ENCODE results near the gene CX3CR1. TPM values are rescaled to one million over a fixed set of nuclear protein-coding genes. Genes with fewer than 3 reads are reported as not detected.

Gene CX3CR1
- total RNA-seq, 1 donor from 2014 or later = 4.2 TPM

DNA sequence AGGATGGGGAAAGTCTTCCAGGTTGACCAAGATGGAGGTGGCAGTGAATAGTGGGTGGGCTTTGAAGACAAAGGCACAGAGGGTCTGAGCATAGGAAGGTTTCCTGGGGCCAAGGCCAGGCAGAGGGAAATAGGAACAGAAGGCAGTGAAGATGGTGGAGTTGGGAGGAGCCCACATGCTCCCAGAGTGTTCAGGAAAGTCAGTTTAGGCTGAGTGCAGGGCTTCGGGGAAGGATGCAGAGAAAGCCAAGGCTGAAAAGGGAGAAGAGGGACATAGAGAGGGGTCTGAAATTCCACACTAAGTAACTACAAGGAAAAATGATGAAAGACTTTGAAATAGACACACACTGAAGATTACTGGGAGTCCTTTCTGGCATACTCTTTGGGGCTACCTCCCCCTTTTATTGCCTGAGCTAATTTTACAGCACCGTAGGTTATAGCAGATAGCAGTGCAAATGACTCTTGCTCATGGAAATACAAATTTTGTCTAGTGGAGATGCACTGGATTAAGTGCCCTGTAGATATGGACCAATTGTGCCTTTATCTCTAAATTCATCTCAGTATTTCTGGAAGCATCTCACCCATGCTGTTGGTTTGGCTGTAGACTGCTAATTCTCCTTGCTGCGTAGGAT is 3.8 kb downstream of the CX3CR1 start:
- Mint-ChIP-seq H3K27ac (ENCODE audit: unreplicated experiment) (no peak overlapping the region), H3K9me3 (ENCODE audit: unreplicated experiment) (no peaks in the 10 kb centered on the region), H3K27me3 (ENCODE audit: unreplicated experiment) (peaks cover 3% of the 10 kb centered on the region), H3K4me3 (ENCODE audit: unreplicated experiment) (no peak overlapping the region), H3K36me3 (ENCODE audit: low read depth, unreplicated experiment) (no peaks in the 10 kb centered on the region), H3K4me1 (ENCODE audit: unreplicated experiment) (peaks cover 40% of the 10 kb centered on the region)
- DNase-seq (ENCODE audit: low spot score) = no peak
- TF ChIP-seq, protein P1, sequence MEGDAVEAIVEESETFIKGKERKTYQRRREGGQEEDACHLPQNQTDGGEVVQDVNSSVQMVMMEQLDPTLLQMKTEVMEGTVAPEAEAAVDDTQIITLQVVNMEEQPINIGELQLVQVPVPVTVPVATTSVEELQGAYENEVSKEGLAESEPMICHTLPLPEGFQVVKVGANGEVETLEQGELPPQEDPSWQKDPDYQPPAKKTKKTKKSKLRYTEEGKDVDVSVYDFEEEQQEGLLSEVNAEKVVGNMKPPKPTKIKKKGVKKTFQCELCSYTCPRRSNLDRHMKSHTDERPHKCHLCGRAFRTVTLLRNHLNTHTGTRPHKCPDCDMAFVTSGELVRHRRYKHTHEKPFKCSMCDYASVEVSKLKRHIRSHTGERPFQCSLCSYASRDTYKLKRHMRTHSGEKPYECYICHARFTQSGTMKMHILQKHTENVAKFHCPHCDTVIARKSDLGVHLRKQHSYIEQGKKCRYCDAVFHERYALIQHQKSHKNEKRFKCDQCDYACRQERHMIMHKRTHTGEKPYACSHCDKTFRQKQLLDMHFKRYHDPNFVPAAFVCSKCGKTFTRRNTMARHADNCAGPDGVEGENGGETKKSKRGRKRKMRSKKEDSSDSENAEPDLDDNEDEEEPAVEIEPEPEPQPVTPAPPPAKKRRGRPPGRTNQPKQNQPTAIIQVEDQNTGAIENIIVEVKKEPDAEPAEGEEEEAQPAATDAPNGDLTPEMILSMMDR (IDR thresholded peaks at IDR 0.05; ENCODE audit: unreplicated experiment) = no peak

DNA sequence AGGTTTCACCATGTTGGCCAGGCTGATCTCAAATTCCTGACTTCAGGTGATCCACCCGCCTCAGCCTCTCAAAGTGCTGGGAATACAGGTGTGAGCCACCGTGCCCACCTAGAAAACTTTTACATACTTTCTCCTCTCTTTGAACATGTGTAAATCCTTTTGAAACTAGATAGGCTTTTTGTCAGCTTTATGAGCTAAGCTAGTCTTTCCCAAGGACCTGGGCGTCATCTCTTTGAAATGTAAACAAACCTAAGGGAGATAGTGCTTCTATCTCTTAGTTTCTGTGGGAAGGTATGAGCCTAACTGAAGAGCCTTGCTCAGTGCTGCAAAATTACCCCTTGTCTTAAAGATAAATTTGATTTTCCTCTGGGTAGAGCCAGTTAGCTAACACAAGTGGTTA is 4.8 kb downstream of the CX3CR1 start:
- Mint-ChIP-seq H3K36me3 (ENCODE audit: low read depth, unreplicated experiment) (no peaks in the 10 kb centered on the region), H3K4me3 (ENCODE audit: unreplicated experiment) (no peak overlapping the region), H3K27me3 (ENCODE audit: unreplicated experiment) (peaks cover 3% of the 10 kb centered on the region), H3K4me1 (ENCODE audit: unreplicated experiment) (peaks cover 34% of the 10 kb centered on the region), H3K27ac (ENCODE audit: unreplicated experiment) (no peak overlapping the region), H3K9me3 (ENCODE audit: unreplicated experiment) (no peaks in the 10 kb centered on the region)
- TF ChIP-seq, protein P1 (IDR thresholded peaks at IDR 0.05; ENCODE audit: unreplicated experiment) = no peak
- DNase-seq (ENCODE audit: low spot score) = no peak

DNA sequence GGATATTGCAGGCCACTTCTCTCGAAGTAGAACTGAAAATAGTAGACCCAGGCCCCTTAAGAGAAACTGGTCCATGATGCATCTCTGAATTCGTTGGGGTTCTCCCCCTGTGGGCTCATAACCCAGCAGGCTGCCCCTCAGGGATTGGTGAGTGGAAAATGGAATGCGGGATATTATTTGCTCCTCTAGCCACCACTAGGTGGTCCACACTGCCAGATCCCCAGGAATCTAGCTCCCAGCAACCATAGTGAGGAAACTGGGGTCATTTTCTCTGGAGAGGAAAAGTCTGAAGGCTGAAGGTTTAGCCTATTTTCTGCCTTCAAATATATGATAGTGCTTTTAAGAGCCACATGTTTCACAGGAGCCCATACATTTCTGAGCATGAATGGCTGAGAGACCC is 6.7 kb downstream of the CX3CR1 start:
- TF ChIP-seq, protein P1 (IDR thresholded peaks at IDR 0.05; ENCODE audit: unreplicated experiment) = no peak
- Mint-ChIP-seq H3K27ac (ENCODE audit: unreplicated experiment) (peak overlapping the region; percentile 67), H3K4me3 (ENCODE audit: unreplicated experiment) (no peak overlapping the region), H3K36me3 (ENCODE audit: low read depth, unreplicated experiment) (no peaks in the 10 kb centered on the region), H3K4me1 (ENCODE audit: unreplicated experiment) (peaks cover 24% of the 10 kb centered on the region), H3K9me3 (ENCODE audit: unreplicated experiment) (no peaks in the 10 kb centered on the region), H3K27me3 (ENCODE audit: unreplicated experiment) (peaks cover 8% of the 10 kb centered on the region)
- DNase-seq (ENCODE audit: low spot score) = no peak

DNA sequence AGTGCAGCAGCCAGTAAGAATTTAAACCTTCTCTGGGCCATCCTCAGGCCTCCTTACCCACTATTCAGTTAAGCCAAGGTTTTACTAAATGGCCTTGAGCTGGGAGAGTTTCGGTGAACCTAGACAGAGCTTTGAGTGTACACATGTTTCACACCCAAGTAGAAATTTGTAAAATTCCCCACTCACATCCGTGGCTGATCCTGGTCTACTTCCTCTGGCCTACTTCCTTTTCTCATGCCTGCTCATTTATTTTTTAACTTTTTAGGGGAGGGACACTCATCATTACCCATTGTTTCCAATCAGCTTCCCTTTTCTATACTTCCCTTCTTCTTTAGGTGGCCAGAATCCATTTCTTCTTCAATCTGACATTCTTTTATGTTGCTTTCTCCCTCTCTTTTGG is 7.6 kb downstream of the CX3CR1 start:
- DNase-seq (ENCODE audit: low spot score) = no peak
- H3K27me3 Mint-ChIP-seq (ENCODE audit: unreplicated experiment) = peaks cover 8% of the 10 kb centered on the region
- H3K27ac Mint-ChIP-seq (ENCODE audit: unreplicated experiment) = peak overlapping the region; percentile 67
- no peaks in the 10 kb centered on the region for H3K36me3 Mint-ChIP-seq (ENCODE audit: low read depth, unreplicated experiment)
- H3K4me1 Mint-ChIP-seq (ENCODE audit: unreplicated experiment) = peaks cover 22% of the 10 kb centered on the region
- no peaks in the 10 kb centered on the region for H3K9me3 Mint-ChIP-seq (ENCODE audit: unreplicated experiment)
- no peak overlapping the region for H3K4me3 Mint-ChIP-seq (ENCODE audit: unreplicated experiment)
- TF ChIP-seq, protein P1 (IDR thresholded peaks at IDR 0.05; ENCODE audit: unreplicated experiment) = no peak

DNA sequence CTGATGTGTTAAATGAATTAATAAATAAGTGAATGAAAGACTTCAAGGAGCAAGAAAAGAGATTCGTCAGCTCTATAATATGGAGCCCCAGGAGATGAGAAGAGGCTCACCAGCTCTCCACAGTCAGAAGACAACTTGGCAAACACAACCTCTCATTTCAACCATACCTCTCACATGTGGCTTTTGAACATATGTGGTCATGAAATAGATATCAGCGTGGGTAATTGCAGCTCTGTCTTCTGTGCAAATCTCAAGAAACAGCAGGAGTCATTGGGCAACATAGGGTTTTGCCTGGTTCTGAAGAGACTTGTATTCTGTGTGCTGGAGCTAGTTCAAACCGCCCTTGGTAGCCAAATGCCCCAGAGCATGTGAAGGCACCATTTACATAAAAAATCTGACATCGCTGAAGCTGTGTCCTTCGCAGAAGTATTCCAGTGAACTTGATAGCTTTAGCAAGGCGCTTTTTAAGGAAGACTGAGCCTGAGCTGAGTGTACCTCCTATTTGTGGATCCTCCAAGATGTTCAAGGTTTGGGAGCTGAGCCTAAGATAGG is 8.4 kb downstream of the CX3CR1 start:
- no peak overlapping the region for H3K27ac Mint-ChIP-seq (ENCODE audit: unreplicated experiment)
- peaks cover 7% of the 10 kb centered on the region for H3K27me3 Mint-ChIP-seq (ENCODE audit: unreplicated experiment)

More for the DNA sequence above, 8.4 kb downstream of the CX3CR1 start:
- TF ChIP-seq, protein P1 (IDR thresholded peaks at IDR 0.05; ENCODE audit: unreplicated experiment) = no peak
- Mint-ChIP-seq H3K9me3 (ENCODE audit: unreplicated experiment) (no peaks in the 10 kb centered on the region), H3K4me3 (ENCODE audit: unreplicated experiment) (no peak overlapping the region), H3K4me1 (ENCODE audit: unreplicated experiment) (peaks cover 19% of the 10 kb centered on the region), H3K36me3 (ENCODE audit: low read depth, unreplicated experiment) (no peaks in the 10 kb centered on the region)
- no peak for DNase-seq (ENCODE audit: low spot score)
